Right atrium auricular region (tissue), 2 donors: ENCODE results near the gene CXCL11. TPM values are rescaled to one million over a fixed set of nuclear protein-coding genes. Genes with fewer than 3 reads are reported as not detected.

Source experiments
- DNase-seq: peaks from one replicate; pipeline ENCODE4 v3.0.0-alpha.2; 2019; ENCODE audit warnings: low spot score
- H3K27ac ChIP-seq, 2 donors: fragments of 200-600 bp; sonication (generic); 1 replicate in 1 of 2; 2 replicates in 1 of 2; pipeline ENCODE4 v1.5.1; 2016 to 2019
- H3K27me3 ChIP-seq, 2 donors: fragments of 200-600 bp; sonication (generic); one replicate each; pipeline versions ENCODE4 v1.5.1 to v1.6.0; 2017 to 2019
- H3K36me3 ChIP-seq: fragments of 200-600 bp; sonication (generic); one replicate; pipeline ENCODE4 v1.5.1; 2016
- H3K4me1 ChIP-seq, 2 donors: fragments of 200-600 bp; sonication (generic); one replicate each; pipeline versions ENCODE4 v1.5.1 to v1.6.0; 2017 to 2019
- H3K4me3 ChIP-seq, 2 donors: fragments of 200-600 bp; sonication (generic); 1 replicate in 1 of 2; 2 replicates in 1 of 2; pipeline ENCODE4 v1.5.1; 2017 to 2019; ENCODE audit warnings: mild to moderate bottlenecking in 1 of 2, moderate library complexity in 1 of 2
- H3K9me3 ChIP-seq, 2 donors: fragments of 200-600 bp; sonication (generic); one replicate each; pipeline ENCODE4 v1.5.1; 2019
- total RNA-seq, 2 donors: library from RNA; depleted of rRNA; stranded (reverse); fragments of >200 nt; gene quantifications; one replicate each; pipeline ENCODE4 v1.1.0, GENCODE V29; 2016
- TF ChIP-seq, protein P1 (sequence below), 2 donors: fragments of 200-600 bp; sonication (generic); IDR thresholded peaks; one replicate each; pipeline ENCODE4 v1.5.1; 2019; ENCODE audit warnings: antibody characterized with exemption in 2 of 2

The CXCL11 gene
- total RNA-seq, 2 donors from 2014 or later: not detected

DNA sequence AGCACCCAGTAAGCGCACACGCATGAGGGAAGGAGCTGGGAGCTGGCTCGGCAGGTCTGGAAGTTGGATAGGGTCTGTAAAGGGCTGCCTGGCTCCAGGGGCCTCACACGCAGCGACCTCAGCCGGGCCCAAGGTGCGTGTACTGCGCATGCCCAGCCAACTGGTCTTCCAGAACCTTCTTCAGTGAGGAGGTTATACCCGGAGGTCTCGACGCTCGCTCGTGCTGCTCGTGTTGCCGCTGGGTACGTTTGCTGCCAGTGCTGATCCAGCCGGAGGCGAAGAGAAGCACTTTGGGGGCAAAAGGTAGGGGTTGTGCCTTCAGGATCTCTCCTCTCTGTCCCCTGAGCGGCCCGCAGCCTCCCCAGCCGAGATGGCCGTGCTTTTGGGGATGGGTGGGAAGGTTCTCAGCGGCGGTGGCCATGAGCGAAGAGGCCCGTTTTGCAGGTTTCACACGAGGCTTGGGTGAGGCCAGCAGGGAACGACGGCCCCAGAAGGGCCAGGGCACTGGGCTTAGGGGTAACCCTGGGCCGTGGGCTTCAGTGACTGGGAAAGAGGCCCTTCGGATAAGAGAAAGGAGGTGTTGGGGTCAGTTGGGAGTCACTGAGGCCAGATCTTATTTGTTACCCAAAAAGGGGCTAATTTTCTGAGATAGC lies 24.7 kb downstream of the CXCL11 start:
- peaks cover 0 to 6% of the 10 kb centered on the region in 2 donors for H3K4me1 ChIP-seq
- H3K27ac ChIP-seq: peak overlapping the region in 1 of 2 donors; percentile 46
- no peak overlapping the region for H3K4me3 ChIP-seq
- TF ChIP-seq, protein P1, sequence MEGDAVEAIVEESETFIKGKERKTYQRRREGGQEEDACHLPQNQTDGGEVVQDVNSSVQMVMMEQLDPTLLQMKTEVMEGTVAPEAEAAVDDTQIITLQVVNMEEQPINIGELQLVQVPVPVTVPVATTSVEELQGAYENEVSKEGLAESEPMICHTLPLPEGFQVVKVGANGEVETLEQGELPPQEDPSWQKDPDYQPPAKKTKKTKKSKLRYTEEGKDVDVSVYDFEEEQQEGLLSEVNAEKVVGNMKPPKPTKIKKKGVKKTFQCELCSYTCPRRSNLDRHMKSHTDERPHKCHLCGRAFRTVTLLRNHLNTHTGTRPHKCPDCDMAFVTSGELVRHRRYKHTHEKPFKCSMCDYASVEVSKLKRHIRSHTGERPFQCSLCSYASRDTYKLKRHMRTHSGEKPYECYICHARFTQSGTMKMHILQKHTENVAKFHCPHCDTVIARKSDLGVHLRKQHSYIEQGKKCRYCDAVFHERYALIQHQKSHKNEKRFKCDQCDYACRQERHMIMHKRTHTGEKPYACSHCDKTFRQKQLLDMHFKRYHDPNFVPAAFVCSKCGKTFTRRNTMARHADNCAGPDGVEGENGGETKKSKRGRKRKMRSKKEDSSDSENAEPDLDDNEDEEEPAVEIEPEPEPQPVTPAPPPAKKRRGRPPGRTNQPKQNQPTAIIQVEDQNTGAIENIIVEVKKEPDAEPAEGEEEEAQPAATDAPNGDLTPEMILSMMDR (IDR thresholded peaks at IDR 0.05): no peak
- no peaks in the 10 kb centered on the region for H3K27me3 ChIP-seq
- DNase-seq: no peak
- H3K9me3 ChIP-seq: no peaks in the 10 kb centered on the region
- H3K36me3 ChIP-seq: no peaks in the 10 kb centered on the region

DNA sequence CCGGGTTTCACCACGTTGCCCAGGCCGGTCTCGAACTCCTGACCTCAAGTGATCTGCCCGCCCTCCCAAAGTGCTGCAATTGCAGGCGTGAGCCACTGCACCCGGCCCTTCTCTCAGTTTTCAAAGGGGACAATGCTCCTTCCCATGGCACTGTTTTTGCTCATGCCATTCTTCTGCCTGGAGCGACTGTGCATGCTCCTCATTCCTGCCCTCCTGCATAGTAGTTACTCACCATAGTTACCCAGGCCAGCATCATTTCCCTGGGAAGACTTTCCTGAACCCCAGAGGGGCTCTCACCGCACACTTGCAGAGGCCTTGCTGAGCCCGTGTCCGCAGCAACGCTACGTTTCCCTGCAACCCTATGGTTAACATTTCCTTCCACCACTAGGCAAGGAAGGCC lies 25.3 kb downstream of the CXCL11 start:
- H3K4me1 ChIP-seq: peaks cover 0 to 6% of the 10 kb centered on the region in 2 donors
- H3K27me3 ChIP-seq: no peaks in the 10 kb centered on the region
- no peak overlapping the region for H3K27ac ChIP-seq
- no peaks in the 10 kb centered on the region for H3K36me3 ChIP-seq
- TF ChIP-seq, protein P1 (IDR thresholded peaks at IDR 0.05): no peak
- no peak for DNase-seq
- no peaks in the 10 kb centered on the region for H3K9me3 ChIP-seq
- H3K4me3 ChIP-seq: no peak overlapping the region

DNA sequence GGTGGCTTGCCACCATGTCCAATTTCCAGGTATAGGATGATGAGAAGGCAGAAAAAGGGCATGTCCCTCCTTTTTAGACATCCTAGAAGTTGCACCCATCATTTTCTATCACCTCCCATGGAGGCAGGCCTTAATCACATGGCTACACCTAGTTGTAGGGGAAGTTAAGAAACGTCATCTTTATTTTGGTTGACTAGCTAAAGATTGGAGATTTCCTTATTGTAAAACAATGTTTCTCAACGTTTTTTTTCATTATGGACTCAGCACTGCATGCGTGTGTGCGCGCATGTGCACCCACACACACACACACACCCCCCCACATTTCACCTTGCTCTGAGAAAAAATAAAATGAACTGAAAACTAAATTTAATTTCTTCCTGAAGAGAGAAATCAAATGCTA lies 26.6 kb downstream of the CXCL11 start:
- DNase-seq: no peak

DNA sequence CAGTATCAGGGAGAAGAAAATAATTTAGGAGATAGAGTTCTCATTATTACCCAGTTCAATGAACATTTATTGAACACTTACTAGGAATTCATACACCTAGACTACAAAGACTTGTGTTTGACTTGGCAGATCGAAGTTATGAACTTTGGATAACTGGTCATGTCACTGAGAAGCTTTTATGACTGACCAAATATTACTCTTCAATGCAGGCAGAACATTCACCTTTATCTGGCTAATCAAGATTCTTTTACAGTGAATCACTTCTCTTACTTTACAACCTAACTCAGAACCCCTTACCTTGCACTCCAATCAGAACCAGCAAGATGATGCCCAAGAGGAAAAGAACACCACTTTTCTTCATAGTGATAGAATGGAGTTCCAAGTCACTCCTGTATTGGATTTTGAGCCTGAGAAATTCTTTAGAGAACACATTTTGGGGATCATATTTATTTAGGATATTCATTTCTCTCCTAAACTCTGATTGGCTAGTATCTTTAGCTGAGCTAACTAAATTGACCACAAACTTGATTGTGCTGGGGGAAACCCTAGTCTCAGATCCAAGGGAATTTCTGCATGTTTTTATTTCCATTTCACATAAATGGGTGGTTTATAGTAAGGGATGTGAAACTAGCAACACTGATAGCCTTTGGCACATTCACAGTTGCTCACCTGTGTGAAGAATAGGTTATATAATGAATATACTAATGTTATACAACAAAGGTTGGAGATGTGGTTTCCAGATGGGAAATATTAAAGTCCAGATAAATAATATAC lies 28.6 kb downstream of the CXCL11 start, which contains the start of gene CXCL9:
CXCL9 (minus strand) TSS at position 421 of the 774 bp plus-strand sequence; CDS start at position 361, 60 bp downstream.
- no peaks in the 10 kb centered on the region for H3K9me3 ChIP-seq
- no peaks in the 10 kb centered on the region for H3K36me3 ChIP-seq
- no peak for DNase-seq
- H3K27ac ChIP-seq: no peak within 1 kb of the TSS
- TF ChIP-seq, protein P1 (IDR thresholded peaks at IDR 0.05): no peak
- H3K27me3 ChIP-seq: no peaks in the 10 kb centered on the region
- H3K4me3 ChIP-seq: no peak within 1 kb of the TSS
- peaks cover 0 to 9% of the 10 kb centered on the region in 2 donors for H3K4me1 ChIP-seq

More for the DNA sequence above, 26.6 kb downstream of the CXCL11 start:
- Histone ChIP-seq H3K36me3 (no peaks in the 10 kb centered on the region), H3K27me3 (no peaks in the 10 kb centered on the region), H3K9me3 (no peaks in the 10 kb centered on the region), H3K4me3 (no peak overlapping the region), H3K4me1 (peaks cover 0 to 6% of the 10 kb centered on the region in 2 donors), H3K27ac (no peak overlapping the region)
- TF ChIP-seq, protein P1 (IDR thresholded peaks at IDR 0.05): no peak

DNA sequence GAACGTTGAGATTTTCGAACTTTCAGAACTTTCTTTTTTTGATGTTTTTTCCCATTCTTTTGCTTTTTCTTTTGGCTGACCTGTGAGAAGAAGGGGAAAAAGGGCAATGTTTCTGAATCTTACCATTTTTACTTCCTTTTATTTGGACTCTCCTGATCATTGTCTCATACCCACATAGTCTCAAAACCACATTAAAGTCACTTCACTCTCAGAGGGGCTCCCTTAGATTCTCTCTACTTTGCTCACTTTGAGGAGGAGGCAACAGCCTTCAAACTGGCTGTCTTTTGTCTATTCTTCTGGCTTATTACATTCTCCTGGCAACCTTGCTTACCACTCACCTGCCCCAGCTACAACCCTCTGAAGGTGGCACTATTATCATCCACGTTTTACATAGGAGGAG lies 32.2 kb downstream of the CXCL11 start:
- no peaks in the 10 kb centered on the region for H3K27me3 ChIP-seq
- TF ChIP-seq, protein P1 (IDR thresholded peaks at IDR 0.05): no peak
- no peak for DNase-seq
- no peaks in the 10 kb centered on the region for H3K36me3 ChIP-seq
- H3K9me3 ChIP-seq: no peaks in the 10 kb centered on the region
- no peak overlapping the region for H3K4me3 ChIP-seq
- H3K27ac ChIP-seq: no peak overlapping the region
- H3K4me1 ChIP-seq: peaks cover 0 to 4% of the 10 kb centered on the region in 2 donors
